HG03025 (cell line): ENCODE measurements around the gene AFM.

Experiments
- ATAC-seq: cut with Tn5 transposase; IDR thresholded peaks from one replicate; pipeline ENCODE4 v1.9.1; 2021; ENCODE audit warnings: mild to moderate bottlenecking, moderate library complexity; ENCODE audit not compliant: unreplicated experiment, low FRiP score

AFM gene

GRCh38 chr4:73450398-73451004 is 31.0 kb upstream of the AFM start:
- ATAC-seq: no peak

- no peak for ATAC-seq
These were observed 30.1 kb upstream of the AFM start for GRCh38 chr4:73451404-73451803.

GRCh38 chr4:73451981-73452747 is 29.4 kb upstream of the AFM start:
- no peak for ATAC-seq

DNA sequence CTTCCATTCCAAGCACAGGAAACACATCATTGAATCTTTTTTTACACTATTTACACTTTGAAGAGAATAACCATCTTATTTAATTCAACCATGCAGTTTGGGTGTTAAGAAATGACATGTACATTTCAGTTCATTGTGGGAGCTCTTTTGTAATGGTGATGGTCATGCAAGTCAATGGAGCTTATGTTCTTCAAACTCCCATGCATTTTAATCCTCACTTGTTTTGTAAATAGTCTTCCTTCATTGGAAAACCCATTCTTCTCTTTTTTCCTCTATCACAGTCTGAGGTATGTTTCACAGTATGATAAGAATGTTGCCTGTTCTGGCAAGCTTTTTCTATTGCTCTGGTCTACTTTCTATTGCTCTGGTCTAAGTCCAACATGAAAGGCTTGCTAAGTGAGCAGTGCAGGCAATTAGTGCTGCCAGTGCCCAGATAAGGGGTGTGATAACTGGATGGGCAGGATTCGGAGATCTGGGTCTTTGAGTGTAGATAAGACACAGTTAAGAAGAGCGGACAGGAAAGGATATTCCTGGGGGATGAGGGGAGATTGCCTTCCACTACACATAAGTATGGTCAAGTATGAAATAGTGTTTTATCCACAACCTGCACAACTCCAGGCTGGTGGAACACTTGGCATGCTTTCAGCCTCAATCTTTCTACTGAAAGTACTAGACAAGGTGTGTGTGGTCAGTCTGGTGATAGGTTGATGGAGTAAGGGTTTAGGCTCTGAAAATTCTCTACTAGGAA is 28.4 kb upstream of the AFM start:
- no peak for ATAC-seq

GRCh38 chr4:73453701-73454005 is 27.9 kb upstream of the AFM start:
- no peak for ATAC-seq

DNA sequence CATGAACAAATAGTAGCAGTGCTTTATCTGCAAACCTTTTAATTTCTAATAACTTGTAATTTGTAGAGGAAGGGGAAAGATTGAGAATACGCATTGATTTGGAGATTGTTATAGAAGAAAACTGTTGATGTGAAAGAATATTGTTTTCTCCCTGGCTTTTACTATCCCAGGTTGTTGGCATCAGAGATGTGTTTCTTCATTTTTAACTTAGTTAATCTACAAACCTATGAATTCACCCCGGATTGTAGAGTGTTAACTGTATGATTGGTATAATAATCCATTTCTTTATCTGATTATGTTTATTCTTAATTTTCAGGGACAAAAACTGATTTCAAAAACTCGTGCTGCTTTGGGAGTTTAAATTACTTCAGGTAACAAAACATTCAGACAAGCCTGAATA is 26.6 kb upstream of the AFM start:
- no peak for ATAC-seq

- ATAC-seq: no peak
These were observed 25.1 kb upstream of the AFM start for GRCh38 chr4:73456177-73457022.

DNA sequence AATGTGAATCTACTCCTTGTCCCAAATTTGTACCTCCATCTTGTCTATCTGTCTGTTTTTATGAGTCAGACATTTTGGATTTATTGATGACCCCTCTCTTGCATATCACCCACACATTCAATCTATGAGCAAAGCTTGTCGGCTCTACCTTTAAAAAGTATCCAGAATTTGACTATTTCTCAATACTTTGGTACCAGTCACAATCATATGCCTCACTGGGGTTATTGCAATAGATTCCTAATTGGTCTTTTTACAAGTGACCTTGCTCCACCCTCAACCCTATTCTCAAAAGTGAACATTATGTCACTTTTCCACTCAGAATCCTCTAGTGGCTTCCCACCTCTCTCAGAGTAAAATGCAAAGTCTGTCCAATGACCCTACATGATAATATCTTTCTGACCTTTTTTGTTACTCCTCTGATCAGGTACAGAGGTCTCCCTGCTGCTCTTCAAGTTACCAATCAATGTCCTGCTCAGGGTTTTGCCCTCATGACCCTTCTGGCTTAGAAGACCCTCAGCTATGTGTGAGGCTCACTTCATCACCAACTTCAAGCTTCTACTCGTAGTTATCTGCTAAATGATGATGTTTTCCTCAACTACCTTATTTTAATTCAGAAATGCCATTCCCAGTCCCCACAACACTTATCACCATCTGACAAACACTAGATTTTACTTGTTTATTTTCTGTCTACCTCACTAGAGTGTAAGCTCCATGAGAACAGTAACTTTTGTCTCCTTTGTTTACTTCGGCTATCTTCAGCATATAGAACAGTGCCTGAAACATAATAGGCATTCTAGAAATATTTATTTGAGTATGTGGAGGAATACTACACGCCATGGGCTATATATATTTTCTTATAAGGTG is 23.1 kb upstream of the AFM start:
- no peak for ATAC-seq

DNA sequence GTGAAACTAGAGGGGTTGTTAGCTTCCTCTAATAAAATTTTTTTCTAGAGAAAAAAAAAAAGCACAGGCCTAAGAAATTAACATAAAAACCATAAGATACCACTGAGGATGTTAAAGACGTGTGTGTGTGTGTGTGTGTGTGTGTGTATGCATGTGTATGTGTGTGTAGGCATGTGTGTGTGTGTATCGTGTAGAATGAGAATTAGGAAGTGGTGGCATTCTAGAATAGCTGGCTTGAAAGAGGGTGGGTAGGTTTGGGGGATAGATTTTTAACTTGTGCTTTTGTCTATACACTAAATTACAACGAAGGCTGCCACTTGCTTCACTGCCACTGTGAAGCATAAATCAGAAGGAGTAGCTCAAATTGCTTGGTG is 22.5 kb upstream of the AFM start:
- no peak for ATAC-seq

DNA sequence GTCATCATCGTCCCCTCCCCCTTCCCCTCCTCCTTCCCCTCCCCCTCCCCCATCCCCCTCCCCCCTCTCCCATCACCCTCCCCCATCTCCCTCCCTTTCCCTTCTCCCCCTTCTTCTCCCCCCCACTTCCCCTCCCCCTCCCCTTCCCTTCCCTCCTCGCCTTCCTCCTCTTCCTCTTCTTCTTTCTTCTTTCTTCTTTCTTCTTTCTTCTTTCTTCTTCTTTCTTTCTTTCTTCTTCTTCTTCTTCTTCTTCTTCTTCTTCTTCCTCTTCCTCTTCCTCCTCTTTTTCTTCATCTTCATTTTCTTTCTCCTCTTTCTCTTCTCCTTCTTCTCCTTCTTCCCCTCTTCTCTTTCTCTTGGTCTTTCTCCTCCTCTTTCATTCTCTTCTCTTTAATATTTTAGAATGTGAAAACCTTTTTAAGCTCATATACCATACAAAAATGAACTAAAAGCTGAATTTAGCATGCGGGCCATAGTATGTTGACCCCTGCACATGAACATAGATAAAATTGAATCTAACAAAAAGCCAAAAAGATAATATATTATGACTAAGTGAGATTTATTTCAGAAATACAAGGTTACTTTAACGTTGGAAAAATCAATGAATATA is 20.5 kb upstream of the AFM start:
- ATAC-seq: no peak

DNA sequence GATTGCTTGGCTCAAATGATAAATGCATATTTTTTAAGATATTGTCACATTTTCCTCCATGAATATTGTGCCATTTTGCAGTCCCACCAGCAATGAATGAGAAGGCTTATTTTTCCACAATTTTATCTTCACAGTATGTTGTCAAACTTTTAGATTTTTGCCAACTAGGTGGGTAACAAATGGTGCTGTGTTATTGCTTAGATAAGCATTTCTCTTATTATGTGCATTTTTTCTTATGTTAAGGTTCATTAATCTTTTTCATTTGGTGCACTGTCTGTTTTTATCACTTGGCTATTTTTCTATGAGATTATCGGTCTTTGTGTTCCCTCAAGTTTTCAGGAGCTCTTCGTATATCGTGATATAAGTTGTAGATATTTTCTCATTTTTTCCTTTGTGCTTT is 13.4 kb upstream of the AFM start:
- no peak for ATAC-seq

DNA sequence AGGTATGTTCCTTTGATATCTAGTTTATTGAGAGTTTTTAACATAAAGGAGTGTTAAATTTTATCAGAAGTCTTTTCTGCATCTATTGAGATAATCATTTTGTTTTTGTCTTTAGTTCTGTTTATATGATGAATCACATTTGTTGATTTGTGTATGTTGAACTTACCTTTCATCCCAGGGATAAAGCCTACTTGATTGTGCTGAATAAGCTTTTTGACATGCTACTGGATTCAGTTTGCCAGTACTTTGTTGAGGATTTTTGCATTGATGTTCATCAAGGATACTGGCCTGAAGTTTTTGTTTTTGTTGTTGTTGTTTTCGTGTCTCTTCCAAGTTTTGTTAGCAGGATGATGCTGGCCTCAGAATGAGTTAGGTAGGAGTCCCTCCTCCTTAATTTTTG is 10.8 kb upstream of the AFM start:
- no peak for ATAC-seq

DNA sequence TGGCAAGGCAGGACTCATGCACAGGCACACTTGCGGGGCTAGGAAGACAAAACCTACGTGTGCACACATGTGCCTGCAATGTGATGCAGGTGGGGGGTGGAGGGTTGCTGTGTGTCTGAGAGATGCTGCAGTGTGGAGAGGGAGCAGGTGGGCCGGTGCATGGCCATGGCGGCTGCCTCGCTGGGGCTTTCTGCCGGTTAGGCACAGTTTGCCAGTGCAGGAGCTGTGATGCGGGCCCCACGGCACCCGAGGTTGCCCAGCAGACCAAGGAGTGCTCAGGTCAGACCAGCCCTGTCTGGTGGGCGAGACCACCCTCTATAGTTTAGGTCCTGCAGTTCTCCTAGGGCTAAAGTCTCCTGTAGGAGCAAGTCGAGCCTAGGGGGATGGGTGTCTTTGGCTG is 4.4 kb upstream of the AFM start:
- ATAC-seq: no peak

- no peak for ATAC-seq
These were observed 2.2 kb upstream of the AFM start for GRCh38 chr4:73479323-73479722.

GRCh38 chr4:73485085-73485484 is 3.5 kb downstream of the AFM start:
- ATAC-seq: no peak

DNA sequence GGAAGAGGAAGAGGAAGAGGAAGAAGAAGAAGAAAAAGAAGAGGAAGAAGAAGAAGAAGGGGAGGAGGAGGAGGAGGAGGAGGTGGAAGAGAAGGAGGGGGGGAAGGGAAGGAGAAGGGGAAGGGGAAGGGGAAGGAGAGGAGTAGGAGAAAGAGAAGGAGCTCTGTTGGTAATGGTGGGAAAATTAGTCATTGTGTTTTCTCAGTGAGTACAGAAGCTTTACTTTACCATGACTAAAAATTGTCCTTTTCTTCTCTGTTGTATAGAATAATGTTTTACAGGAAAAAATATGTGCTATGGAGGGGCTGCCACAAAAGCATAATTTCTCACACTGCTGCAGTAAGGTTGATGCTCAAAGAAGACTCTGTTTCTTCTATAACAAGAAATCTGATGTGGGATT is 4.1 kb downstream of the AFM start:
- no peak for ATAC-seq

- no peak for ATAC-seq
These were observed 5.0 kb downstream of the AFM start for GRCh38 chr4:73486497-73486896.

DNA sequence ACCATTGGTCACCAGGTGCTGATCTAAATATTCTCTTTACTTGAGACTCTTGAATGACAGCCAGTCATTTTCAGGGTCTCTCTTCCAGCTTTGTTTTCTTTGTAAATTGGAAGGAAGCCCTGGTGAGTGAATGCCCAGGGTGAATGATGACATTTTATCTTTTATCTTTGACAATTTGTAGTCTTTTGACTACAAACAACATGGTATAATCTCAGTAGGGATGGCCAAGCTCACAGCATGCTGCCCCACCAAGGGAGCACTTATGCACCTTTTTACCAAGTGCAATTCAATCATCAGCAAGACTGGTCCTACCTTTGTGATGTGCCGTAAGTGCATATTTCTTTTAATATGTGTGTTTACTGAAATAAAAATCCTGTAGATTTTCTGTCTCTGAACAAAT is 5.7 kb downstream of the AFM start:
- ATAC-seq: no peak

DNA sequence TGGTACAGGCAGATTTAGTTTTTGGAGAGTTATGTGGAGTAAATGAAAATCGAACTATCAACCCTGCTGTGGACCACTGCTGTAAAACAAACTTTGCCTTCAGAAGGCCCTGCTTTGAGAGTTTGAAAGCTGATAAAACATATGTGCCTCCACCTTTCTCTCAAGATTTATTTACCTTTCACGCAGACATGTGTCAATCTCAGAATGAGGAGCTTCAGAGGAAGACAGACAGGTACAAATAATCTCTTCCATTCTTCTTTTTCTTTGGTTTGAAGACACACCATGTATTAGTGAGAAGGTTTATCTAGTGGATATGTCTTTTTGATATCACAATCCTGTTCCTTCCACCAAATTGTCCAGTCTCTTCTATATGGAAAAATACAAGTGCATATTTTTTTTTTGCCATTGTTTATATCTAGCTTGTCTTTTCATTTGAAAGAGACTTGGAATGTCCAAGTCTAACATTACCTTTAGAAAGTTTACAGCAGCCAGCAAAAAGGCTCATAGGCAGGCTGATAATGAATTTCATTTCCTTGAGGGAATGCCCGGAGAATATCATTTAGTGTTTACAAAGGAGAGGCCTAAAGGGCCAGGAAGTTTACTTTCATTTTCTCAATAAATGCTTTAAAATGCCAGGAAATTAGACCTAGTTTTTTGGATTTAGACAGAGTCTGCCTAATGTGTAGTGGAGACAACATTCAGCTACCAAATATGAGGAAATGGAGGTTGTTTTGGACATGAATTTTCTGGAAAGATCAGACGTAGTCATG is 18.6 kb downstream of the AFM start:
- no peak for ATAC-seq
